A549 (cell line): ENCODE results near the gene SMIM32. TPM values are rescaled to one million over a fixed set of nuclear protein-coding genes. Genes with fewer than 3 reads are reported as not detected.

ENCODE experiments used
- ATAC-seq, 2 experiments: fragments of 200-7000 bp in 1 of 2; fragments of >200 bp in 1 of 2; cut with Nextera tagmentation in 1 of 2; cut with Tn5 transposase in 1 of 2; 3 replicates each; pipeline versions ENCODE4 v1.8.0 to v1.9.1; 2018 to 2020; ENCODE audit warnings: mild to moderate bottlenecking in 1 of 2, moderate library complexity in 1 of 2
- CTCF ChIA-PET: fragments of 300-600 bp; sonication (Branson Sonifier 250); formaldehyde crosslinking; extraction: SDS; loops from one replicate; lab custom pipeline; 2021; ENCODE audit warnings: antibody characterized with exemption, inconsistent platforms; lab: Yijun Ruan, JAX
- POLR2A ChIA-PET: fragments of 350-600 bp; formaldehyde crosslinking; extraction: SDS; loops from one replicate; lab custom pipeline; 2021; ENCODE audit warnings: antibody characterized with exemption, inconsistent platforms; lab: Yijun Ruan, JAX
- DNase-seq, 2 experiments: peaks; one replicate each; pipeline versions ENCODE4 v3.0.0 to v3.0.0-alpha.2; 2011 to 2016; ENCODE audit warnings: low read depth in 1 of 2, low spot score in 1 of 2
- FAIRE-seq: peaks from 2 replicates; lab custom pipeline; 2011; peaks lifted over from hg19 to GRCh38; lab: Jason Lieb, UNC
- H3K27ac ChIP-seq, 2 experiments: fragments of >200 bp; sonication (Bioruptor Twin); formaldehyde crosslinking; 3 replicates each; pipeline ENCODE4 v1.5.1; 2016 to 2017
- H3K4me1 ChIP-seq: fragments of >200 bp; sonication (Bioruptor Twin); formaldehyde crosslinking; 3 replicates; pipeline ENCODE4 v1.6.1; 2016
- H3K4me2 ChIP-seq: fragments of >200 bp; sonication (Bioruptor Twin); formaldehyde crosslinking; 3 replicates; pipeline ENCODE4 v1.6.1; 2016
- H3K4me3 ChIP-seq: fragments of >200 bp; sonication (Bioruptor Twin); formaldehyde crosslinking; 3 replicates; pipeline ENCODE4 v1.5.1; 2016
- H3K9me3 ChIP-seq: fragments of >200 bp; sonication (Bioruptor Twin); formaldehyde crosslinking; 3 replicates; pipeline ENCODE4 v1.6.1; 2016
- E2F6 ChIP-seq: IDR thresholded peaks from 2 replicates; pipeline ENCODE4 v1.6.1; 2012; ENCODE audit warnings: low read depth, borderline replicate concordance
- FOSL2 ChIP-seq, 2 experiments: fragments of 450-650 bp in 1 of 2; fragments of >200 bp in 1 of 2; sonication (Bioruptor Twin) in 1 of 2; formaldehyde crosslinking; IDR thresholded peaks; 2 replicates each; pipeline versions ENCODE4 v1.5.0 to v1.6.1; 2016 to 2020; ENCODE audit warnings: mild to moderate bottlenecking in 1 of 2, moderate library complexity in 1 of 2
- FOXS1 ChIP-seq: fragments of 250-450 bp; sonication (Bioruptor Pico); IDR thresholded peaks from 2 replicates; pipeline ENCODE4 v1.5.0; 2020; ENCODE audit warnings: mild to moderate bottlenecking, moderate library complexity
- HOXB5 ChIP-seq: fragments of 250-450 bp; sonication (Bioruptor Pico); IDR thresholded peaks from 2 replicates; pipeline ENCODE4 v1.5.0; 2020; ENCODE audit warnings: mild to moderate bottlenecking, moderate library complexity
- KDM1A ChIP-seq: fragments of 200-600 bp; sonication (generic); IDR thresholded peaks from 2 replicates; pipeline ENCODE4 v1.6.1; 2016; ENCODE audit warnings: low read depth, mild to moderate bottlenecking
- NPAS2 ChIP-seq: fragments of 250-450 bp; sonication (Bioruptor Pico); IDR thresholded peaks from 2 replicates; pipeline ENCODE4 v1.8.0; 2022; ENCODE audit warnings: mild to moderate bottlenecking, moderate library complexity, borderline replicate concordance
- NR3C1 ChIP-seq: fragments of >200 bp; sonication (Bioruptor Twin); formaldehyde crosslinking; IDR thresholded peaks from 3 replicates; pipeline ENCODE4 v1.6.1; 2017
- PHF8 ChIP-seq: fragments of 200-600 bp; sonication (generic); IDR thresholded peaks from 2 replicates; pipeline ENCODE4 v1.6.1; 2016; ENCODE audit warnings: low read depth, mild to moderate bottlenecking, antibody characterized with exemption, moderate library complexity, borderline replicate concordance
- POLR2A ChIP-seq: IDR thresholded peaks from 2 replicates; pipeline ENCODE4 v1.6.1; 2012; ENCODE audit warnings: mild to moderate bottlenecking, low read length
- SREBF2 ChIP-seq: fragments of 450-650 bp; IDR thresholded peaks from 2 replicates; pipeline ENCODE4 v1.6.1; 2014; ENCODE audit warnings: mild to moderate bottlenecking, moderate library complexity
- ZC3H11A ChIP-seq: fragments of 450-650 bp; IDR thresholded peaks from 2 replicates; pipeline ENCODE4 v1.6.1; 2014; ENCODE audit warnings: antibody characterized with exemption, mild to moderate bottlenecking
- WGBS: methylation state at CpG from one replicate; pipeline ENCODE4 v1.1.6; 2017; ENCODE audit errors: missing lambda C conversion rate; 5-methylcytosine and 5-hydroxymethylcytosine counted together
- polyA plus RNA-seq, 4 experiments: library from polyadenylated mRNA; depleted of rRNA in 3 of 4; stranded (reverse); fragments of >200 nt; fragmentation: RNase III in 1 of 4; extraction: RNeasy Plus Mini Kit Qiagen cat#74134 plus additional on column Dnase treatment in 1 of 4; gene quantifications; 2 replicates in 3 of 4; 3 replicates in 1 of 4; pipeline ENCODE4 v1.2.3, GENCODE V29; 2011 to 2017
- TF ChIP-seq, protein P1 (sequence below): IDR thresholded peaks from 2 replicates; pipeline ENCODE4 v1.6.1; 2012
- TF ChIP-seq, protein P2 (sequence below): fragments of 150-350 bp; IDR thresholded peaks from 2 replicates; pipeline ENCODE4 v1.6.1; 2014; ENCODE audit warnings: low read depth, mild to moderate bottlenecking, low read length

SMIM32 gene
- polyA plus RNA-seq, 2 of the 4 experiments (the other 2 are of a cell fraction), result not detected

DNA sequence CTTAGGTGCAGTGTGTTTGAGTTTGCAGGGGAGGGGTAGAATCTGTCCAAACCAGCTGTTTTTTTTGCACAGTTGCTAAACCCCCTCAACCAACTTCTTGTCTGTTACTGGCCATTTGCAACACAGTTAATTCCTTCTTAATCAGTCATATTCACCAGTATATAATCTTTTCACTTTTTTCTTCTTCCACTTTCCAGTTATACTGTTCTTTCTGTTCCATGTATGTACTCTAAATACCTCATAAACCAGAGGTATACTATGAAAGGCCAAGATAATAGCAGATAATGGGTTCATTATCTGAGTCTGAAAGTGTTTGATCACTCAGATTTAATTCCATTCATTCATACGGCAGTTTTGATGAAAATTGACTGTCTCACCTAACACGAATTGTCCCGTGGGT, 49.2 kb downstream of the SMIM32 start:
- Histone ChIP-seq H3K27ac (no peak overlapping the region), H3K4me2 (no peak overlapping the region), H3K4me3 (no peak overlapping the region), H3K4me1 (peaks cover 26% of the 10 kb centered on the region; the same call in 2 of the 3 replicates), H3K9me3 (no peaks in the 10 kb centered on the region)
- FAIRE-seq (no peak), ATAC-seq (no peak), DNase-seq (no peak)
- TF ChIP-seq KDM1A, result no peak
- ChIA-PET POLR2A (no interaction called here), CTCF (interaction anchor here (2.4 kb wide), 1 partner anchor 8 kb away, joined by 5 read pairs; no protein-coding TSS in a partner anchor)
- 95% methylated on average over 3 of the region's 3 CpGs for WGBS

DNA sequence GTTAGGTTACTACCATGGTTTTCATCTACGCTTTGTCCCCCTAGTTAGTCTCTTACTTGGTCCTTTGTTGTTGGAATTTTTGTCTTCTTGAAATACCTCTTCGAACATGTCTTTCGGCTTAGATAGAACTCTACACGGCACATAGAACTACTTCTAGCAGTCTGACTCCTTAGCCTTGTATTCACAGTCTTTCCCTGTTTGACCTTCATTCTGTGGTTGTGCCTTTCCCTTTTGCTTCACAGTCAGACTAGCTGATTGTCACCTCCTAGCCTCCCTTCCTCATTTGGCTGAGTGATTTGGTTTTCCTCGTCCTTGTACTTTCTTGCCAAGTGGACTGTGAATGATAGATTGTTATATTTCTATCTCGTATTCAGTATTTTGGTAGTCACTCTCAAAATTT, 49.6 kb downstream of the SMIM32 start:
- no peak overlapping the region for H3K4me3 ChIP-seq
- TF ChIP-seq FOXS1 (CRISPR knock-in tag) (no peak), POLR2A (no peak), ZC3H11A (no peak), NPAS2 (CRISPR knock-in tag) (no peak), SREBF2 (no peak), HOXB5 (CRISPR knock-in tag) (no peak), E2F6 (no peak), NR3C1 (no peak), PHF8 (no peak)
- TF ChIP-seq, protein P1, sequence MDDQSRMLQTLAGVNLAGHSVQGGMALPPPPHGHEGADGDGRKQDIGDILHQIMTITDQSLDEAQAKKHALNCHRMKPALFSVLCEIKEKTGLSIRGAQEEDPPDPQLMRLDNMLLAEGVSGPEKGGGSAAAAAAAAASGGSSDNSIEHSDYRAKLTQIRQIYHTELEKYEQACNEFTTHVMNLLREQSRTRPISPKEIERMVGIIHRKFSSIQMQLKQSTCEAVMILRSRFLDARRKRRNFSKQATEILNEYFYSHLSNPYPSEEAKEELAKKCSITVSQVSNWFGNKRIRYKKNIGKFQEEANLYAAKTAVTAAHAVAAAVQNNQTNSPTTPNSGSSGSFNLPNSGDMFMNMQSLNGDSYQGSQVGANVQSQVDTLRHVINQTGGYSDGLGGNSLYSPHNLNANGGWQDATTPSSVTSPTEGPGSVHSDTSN, result no peak
- TF ChIP-seq, protein P2, sequence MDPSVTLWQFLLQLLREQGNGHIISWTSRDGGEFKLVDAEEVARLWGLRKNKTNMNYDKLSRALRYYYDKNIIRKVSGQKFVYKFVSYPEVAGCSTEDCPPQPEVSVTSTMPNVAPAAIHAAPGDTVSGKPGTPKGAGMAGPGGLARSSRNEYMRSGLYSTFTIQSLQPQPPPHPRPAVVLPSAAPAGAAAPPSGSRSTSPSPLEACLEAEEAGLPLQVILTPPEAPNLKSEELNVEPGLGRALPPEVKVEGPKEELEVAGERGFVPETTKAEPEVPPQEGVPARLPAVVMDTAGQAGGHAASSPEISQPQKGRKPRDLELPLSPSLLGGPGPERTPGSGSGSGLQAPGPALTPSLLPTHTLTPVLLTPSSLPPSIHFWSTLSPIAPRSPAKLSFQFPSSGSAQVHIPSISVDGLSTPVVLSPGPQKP, result no peak
- DNase-seq, result no peak
- no peak for ATAC-seq
- no peaks in the 10 kb centered on the region for H3K9me3 ChIP-seq
- H3K4me1 ChIP-seq, result peaks cover 26% of the 10 kb centered on the region; the same call in 2 of the 3 replicates
- H3K4me2 ChIP-seq, result no peak overlapping the region
- ChIA-PET POLR2A (no interaction called here), CTCF (interaction anchor here (0.7 to 1.6 kb wide), 2 partner anchors 30 to 482 kb away, joined by 5 to 6 read pairs; no protein-coding TSS in a partner anchor)
- WGBS, result 95% methylated on average over 6 of the region's 6 CpGs
- FAIRE-seq, result no peak
- no peak overlapping the region for H3K27ac ChIP-seq

GRCh38 chr5:136141561-136141960, 51.4 kb downstream of the SMIM32 start:
- no peak for DNase-seq
- CTCF ChIA-PET, result interaction anchor here (1.4 to 1.6 kb wide), 2 partner anchors 29 to 59 kb away, joined by 4 to 5 read pairs; no protein-coding TSS in a partner anchor
- TF ChIP-seq FOSL2 (IDR thresholded peaks at IDR 0.05) (no peak), FOSL2 (CRISPR knock-in tag; IDR thresholded peaks at IDR 0.05) (0 out of 2 replicates have a peak, but pooled peaks have one; percentile 16), HOXB5 (CRISPR knock-in tag) (no peak)
- no peaks in the 10 kb centered on the region for H3K9me3 ChIP-seq
- POLR2A ChIA-PET, result interaction anchor here (1.3 kb wide), 1 partner anchor 9 kb away, joined by 5 read pairs; the partner anchor contains the start of gene SMAD5
- peak overlapping the region; percentile 20; the same call in 1 of the 3 replicates for H3K4me2 ChIP-seq
- FAIRE-seq, result no peak
- H3K27ac ChIP-seq, result no peak overlapping the region
- ATAC-seq, result no peak
- no peak overlapping the region for H3K4me3 ChIP-seq
- peaks cover 20% of the 10 kb centered on the region; the same call in 2 of the 3 replicates for H3K4me1 ChIP-seq

Other genes with a start within 250 kb of the SMIM32 start
- gene LECT2, start 238.2 kb downstream of the SMIM32 start, polyA plus RNA-seq (2011; rRNA removed), result not detected in 2 replicates
- not detected in 3 replicates for gene LECT2, start 238.2 kb downstream of the SMIM32 start, polyA plus RNA-seq (2017; fragmentation: RNase III; extraction: RNeasy Plus Mini Kit Qiagen cat#74134 plus additional on column Dnase treatment)
- 1,135 and 1,466 TPM in 2 replicates for gene TGFBI, start 164.2 kb downstream of the SMIM32 start, polyA plus RNA-seq (2011; rRNA removed)
- gene TGFBI, start 164.2 kb downstream of the SMIM32 start, polyA plus RNA-seq (2017; fragmentation: RNase III; extraction: RNeasy Plus Mini Kit Qiagen cat#74134 plus additional on column Dnase treatment), result 1,411 to 1,859 TPM (median 1,765 TPM) in 3 replicates
- 69.9 and 101 TPM in 2 replicates for gene SMAD5, start 60.3 kb downstream of the SMIM32 start, polyA plus RNA-seq (2011; rRNA removed)
- 17.1 to 19.5 TPM (median 18.5 TPM) in 3 replicates for gene SMAD5, start 60.3 kb downstream of the SMIM32 start, polyA plus RNA-seq (2017; fragmentation: RNase III; extraction: RNeasy Plus Mini Kit Qiagen cat#74134 plus additional on column Dnase treatment)
- gene TRPC7, start 172.4 kb upstream of the SMIM32 start, polyA plus RNA-seq (2011; rRNA removed), result not detected in 2 replicates
- gene TRPC7, start 172.4 kb upstream of the SMIM32 start, polyA plus RNA-seq (2017; fragmentation: RNase III; extraction: RNeasy Plus Mini Kit Qiagen cat#74134 plus additional on column Dnase treatment), result not detected in 3 replicates